ENCODE results near the gene HIBCH. TPM values are rescaled to one million over a fixed set of nuclear protein-coding genes. Genes with fewer than 3 reads are reported as not detected.
A peak's percentile ranks its signal among the peaks of the same experiment; 100 is the strongest.
"Not testable (repeated sequence)": the region's sequence is repeated elsewhere in the genome, so short reads cannot be mapped to it uniquely, and the experiment has no call there.

HIBCH gene
- polyA plus RNA-seq, 1 donor (not counting 4 experiments of a cell fraction or from before 2014, with no cell fraction given), result 19.4 TPM

DNA sequence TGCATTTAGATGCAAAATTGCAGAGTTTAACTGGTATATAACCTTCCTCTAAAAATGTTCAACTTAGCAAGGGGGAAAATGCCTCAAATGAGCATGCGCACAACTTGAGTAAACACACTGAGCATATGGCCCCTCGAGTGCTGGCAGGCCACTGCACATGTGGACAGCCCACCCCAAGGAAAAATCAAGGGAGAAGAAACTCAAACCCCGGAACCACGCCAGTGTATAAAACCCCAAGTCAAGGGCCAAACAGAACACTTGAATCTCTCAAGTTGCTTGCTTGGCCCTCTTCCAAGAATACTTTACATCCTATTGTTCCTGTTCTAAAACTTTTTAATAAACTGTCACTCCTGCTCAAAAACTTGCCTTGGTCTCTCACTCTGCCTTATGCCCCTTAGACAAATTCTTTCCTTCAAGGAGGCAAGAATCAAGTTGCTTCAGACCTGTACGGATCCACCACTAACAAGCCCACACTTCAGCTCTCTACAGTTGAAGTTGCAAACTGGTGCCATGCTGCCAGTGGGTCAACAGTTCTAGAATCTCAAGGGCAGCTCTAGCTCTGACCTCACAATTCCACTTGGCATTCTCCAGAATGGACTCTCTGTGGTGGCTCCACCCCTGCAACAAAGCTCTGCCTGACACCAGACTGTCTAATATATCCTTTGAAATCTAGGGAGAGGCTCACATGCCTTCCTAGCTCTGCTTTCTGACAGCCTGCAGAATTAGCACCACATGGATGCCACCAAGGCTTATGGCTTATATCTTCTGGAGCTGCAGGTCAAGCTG, 38.9 kb downstream of the HIBCH start:
- DNase-seq (ENCODE audit: low read depth, low spot score), result no peak
- dilution Hi-C loops (cut with MboI; ENCODE audit: extremely low pct_ligation_motif_present, low sequenced_read_pairs), result no loop called here
- no peaks in the 10 kb centered on the region for H3K9me3 ChIP-seq (ENCODE audit: control insufficient read depth, low read depth, low read length)
- no peaks in the 10 kb centered on the region for H4K20me1 ChIP-seq (ENCODE audit: control insufficient read depth, extremely low read depth, insufficient read depth, low read length)
- H3K9me1 ChIP-seq (ENCODE audit: control insufficient read depth, extremely low read depth, insufficient read depth, low read length), result no peaks in the 10 kb centered on the region
- H3K79me2 ChIP-seq (ENCODE audit: control insufficient read depth, insufficient read depth, low read length), result no peaks in the 10 kb centered on the region
- no peak overlapping the region for H3K9ac ChIP-seq (ENCODE audit: control insufficient read depth, extremely low read depth, insufficient read depth, low read length)
- peak; percentile 13 for FAIRE-seq
- no peaks in the 10 kb centered on the region for H3K27me3 ChIP-seq (ENCODE audit: control insufficient read depth, extremely low read depth, insufficient read depth, low read length)
- no peak overlapping the region for H3K4me3 ChIP-seq (ENCODE audit: control insufficient read depth in 2 of 3, extremely low read depth in 1 of 3, insufficient read depth in 2 of 3, low read depth in 1 of 3, low read length in 3 of 3)
- H3K27ac ChIP-seq (ENCODE audit: control insufficient read depth, insufficient read depth, low read length), result no peak overlapping the region
- H2AFZ ChIP-seq (ENCODE audit: control insufficient read depth, low read length), result no peak overlapping the region
- H3K36me3 ChIP-seq (ENCODE audit: control insufficient read depth in 2 of 2, extremely low read depth in 1 of 2, insufficient read depth in 2 of 2, low read length in 2 of 2), result peaks cover 1 to 2% of the 10 kb centered on the region in 2 experiments
- TF ChIP-seq CTCF (optimal IDR thresholded peaks at IDR 0.05 in 1 of 3, IDR thresholded peaks at IDR 0.05 in 1 of 3, conservative IDR thresholded peaks at IDR 0.05 in 1 of 3; ENCODE audit: extremely low read depth in 1 of 3, insufficient read depth in 2 of 3, low read length in 3 of 3) (no peak), EZH2 (IDR thresholded peaks at IDR 0.05; ENCODE audit: low read length) (no peak)
- H3K4me2 ChIP-seq (ENCODE audit: control insufficient read depth, extremely low read depth, insufficient read depth, low read depth, low read length), result no peak overlapping the region
- peaks cover 25% of the 10 kb centered on the region for H3K4me1 ChIP-seq (ENCODE audit: control insufficient read depth, extremely low read depth, insufficient read depth, low read length)

GRCh38 chr2:190279256-190280134, 40.1 kb downstream of the HIBCH start:
- peak overlapping the region; percentile 36 for H2AFZ ChIP-seq (ENCODE audit: control insufficient read depth, low read length)

More at GRCh38 chr2:190279256-190280134, 40.1 kb downstream of the HIBCH start:
- H3K4me1 ChIP-seq (ENCODE audit: control insufficient read depth, extremely low read depth, insufficient read depth, low read length), result peaks cover 25% of the 10 kb centered on the region
- H3K27me3 ChIP-seq (ENCODE audit: control insufficient read depth, extremely low read depth, insufficient read depth, low read length); H4K20me1 ChIP-seq (ENCODE audit: control insufficient read depth, extremely low read depth, insufficient read depth, low read length); H3K36me3 ChIP-seq (ENCODE audit: control insufficient read depth in 2 of 2, extremely low read depth in 1 of 2, insufficient read depth in 2 of 2, low read length in 2 of 2); DNase-seq (ENCODE audit: low read depth, low spot score); H3K9me1 ChIP-seq (ENCODE audit: control insufficient read depth, extremely low read depth, insufficient read depth, low read length); dilution Hi-C loops (cut with MboI; ENCODE audit: extremely low pct_ligation_motif_present, low sequenced_read_pairs); H3K79me2 ChIP-seq (ENCODE audit: control insufficient read depth, insufficient read depth, low read length); H3K9me3 ChIP-seq (ENCODE audit: control insufficient read depth, low read depth, low read length); H3K9ac ChIP-seq (ENCODE audit: control insufficient read depth, extremely low read depth, insufficient read depth, low read length): not testable (repeated sequence)
- H3K27ac ChIP-seq (ENCODE audit: control insufficient read depth, insufficient read depth, low read length), result peak overlapping the region; percentile 53
- peak; percentile 79 for FAIRE-seq
- peak overlapping the region in 1 of 3 experiments; percentile 11 for H3K4me3 ChIP-seq (ENCODE audit: control insufficient read depth in 2 of 3, extremely low read depth in 1 of 3, insufficient read depth in 2 of 3, low read depth in 1 of 3, low read length in 3 of 3)
- peak overlapping the region; percentile 69 for H3K4me2 ChIP-seq (ENCODE audit: control insufficient read depth, extremely low read depth, insufficient read depth, low read depth, low read length)
